Mesothelial cell of epicardium (in vitro differentiated cells): ENCODE results near the gene GLDN. TPM values are rescaled to one million over a fixed set of nuclear protein-coding genes. Genes with fewer than 3 reads are reported as not detected.

Experiments
- DNase-seq, 2 experiments: peaks; one replicate each; pipeline ENCODE4 v3.0.0; 2021; ENCODE audit warnings: low spot score in 2 of 2; ENCODE audit not compliant: unreplicated experiment in 2 of 2
- H3K27ac Mint-ChIP-seq: 2 replicates; pipeline ENCODE4 v1.8.0; 2021; ENCODE audit warnings: mixed read lengths
- H3K27me3 Mint-ChIP-seq: 2 replicates; pipeline ENCODE4 v1.8.0; 2021; ENCODE audit warnings: low read depth, mixed read lengths
- H3K36me3 Mint-ChIP-seq: 2 replicates; pipeline ENCODE4 v1.8.0; 2021; ENCODE audit warnings: mixed read lengths
- H3K4me1 Mint-ChIP-seq: 2 replicates; pipeline ENCODE4 v1.8.0; 2021; ENCODE audit warnings: mixed read lengths
- H3K4me3 Mint-ChIP-seq: 2 replicates; pipeline ENCODE4 v1.8.0; 2021; ENCODE audit warnings: mild to moderate bottlenecking, moderate library complexity, mixed read lengths
- H3K9me3 Mint-ChIP-seq: 2 replicates; pipeline ENCODE4 v1.8.0; 2021; ENCODE audit warnings: mixed read lengths
- CTCF ChIP-seq: fragments of 200-600 bp; sonication (generic); IDR thresholded peaks from one replicate; pipeline ENCODE4 v1.5.0; 2021; ENCODE audit warnings: antibody characterized with exemption; ENCODE audit not compliant: unreplicated experiment
- total RNA-seq: library from RNA; stranded (reverse); gene quantifications from 3 replicates; pipeline ENCODE4 v1.2.1, GENCODE V29; 2021

The GLDN gene
- total RNA-seq, 1 donor from 2014 or later: 0.38 TPM

- H3K4me3 Mint-ChIP-seq: no peak overlapping the region
- DNase-seq: no peak
- peaks cover 8% of the 10 kb centered on the region for H3K4me1 Mint-ChIP-seq
- no peaks in the 10 kb centered on the region for H3K36me3 Mint-ChIP-seq
- H3K27ac Mint-ChIP-seq: no peak overlapping the region
- peaks cover 4% of the 10 kb centered on the region for H3K9me3 Mint-ChIP-seq
- H3K27me3 Mint-ChIP-seq: peaks cover 13% of the 10 kb centered on the region
- TF ChIP-seq CTCF: no peak
Measured at GRCh38 chr15:51349156-51349844, 7.8 kb downstream of the GLDN start.

- Mint-ChIP-seq H3K27ac (no peak overlapping the region), H3K9me3 (peaks cover 4% of the 10 kb centered on the region), H3K27me3 (peaks cover 2% of the 10 kb centered on the region), H3K4me1 (peaks cover 8% of the 10 kb centered on the region), H3K36me3 (no peaks in the 10 kb centered on the region), H3K4me3 (no peak overlapping the region)
- DNase-seq: no peak
- no peak for TF ChIP-seq CTCF
Measured at GRCh38 chr15:51350723-51351122, 9.3 kb downstream of the GLDN start.

- Mint-ChIP-seq H3K27me3 (peaks cover 2% of the 10 kb centered on the region), H3K4me3 (no peak overlapping the region), H3K9me3 (no peaks in the 10 kb centered on the region), H3K36me3 (no peaks in the 10 kb centered on the region), H3K4me1 (peaks cover 8% of the 10 kb centered on the region), H3K27ac (no peak overlapping the region)
- no peak for TF ChIP-seq CTCF
- DNase-seq: no peak
Measured at GRCh38 chr15:51353976-51354375, 12.5 kb downstream of the GLDN start.

GRCh38 chr15:51355096-51355495 lies 13.6 kb downstream of the GLDN start:
- H3K36me3 Mint-ChIP-seq: no peaks in the 10 kb centered on the region
- H3K27ac Mint-ChIP-seq: no peak overlapping the region
- TF ChIP-seq CTCF: no peak
- DNase-seq: no peak
- no peaks in the 10 kb centered on the region for H3K9me3 Mint-ChIP-seq
- H3K4me1 Mint-ChIP-seq: peaks cover 8% of the 10 kb centered on the region
- no peak overlapping the region for H3K4me3 Mint-ChIP-seq
- peaks cover 2% of the 10 kb centered on the region for H3K27me3 Mint-ChIP-seq

- Mint-ChIP-seq H3K27ac (no peak overlapping the region), H3K4me1 (peaks cover 8% of the 10 kb centered on the region), H3K36me3 (no peaks in the 10 kb centered on the region), H3K4me3 (no peak overlapping the region), H3K27me3 (peaks cover 2% of the 10 kb centered on the region), H3K9me3 (no peaks in the 10 kb centered on the region)
- no peak for DNase-seq
- TF ChIP-seq CTCF: no peak
Measured at GRCh38 chr15:51356147-51356546, 14.7 kb downstream of the GLDN start.
